ENCODE results near the gene COQ9.
"Not testable (repeated sequence)": the region's sequence is repeated elsewhere in the genome, so short reads cannot be mapped to it uniquely, and the experiment has no call there.

COQ9 gene

DNA sequence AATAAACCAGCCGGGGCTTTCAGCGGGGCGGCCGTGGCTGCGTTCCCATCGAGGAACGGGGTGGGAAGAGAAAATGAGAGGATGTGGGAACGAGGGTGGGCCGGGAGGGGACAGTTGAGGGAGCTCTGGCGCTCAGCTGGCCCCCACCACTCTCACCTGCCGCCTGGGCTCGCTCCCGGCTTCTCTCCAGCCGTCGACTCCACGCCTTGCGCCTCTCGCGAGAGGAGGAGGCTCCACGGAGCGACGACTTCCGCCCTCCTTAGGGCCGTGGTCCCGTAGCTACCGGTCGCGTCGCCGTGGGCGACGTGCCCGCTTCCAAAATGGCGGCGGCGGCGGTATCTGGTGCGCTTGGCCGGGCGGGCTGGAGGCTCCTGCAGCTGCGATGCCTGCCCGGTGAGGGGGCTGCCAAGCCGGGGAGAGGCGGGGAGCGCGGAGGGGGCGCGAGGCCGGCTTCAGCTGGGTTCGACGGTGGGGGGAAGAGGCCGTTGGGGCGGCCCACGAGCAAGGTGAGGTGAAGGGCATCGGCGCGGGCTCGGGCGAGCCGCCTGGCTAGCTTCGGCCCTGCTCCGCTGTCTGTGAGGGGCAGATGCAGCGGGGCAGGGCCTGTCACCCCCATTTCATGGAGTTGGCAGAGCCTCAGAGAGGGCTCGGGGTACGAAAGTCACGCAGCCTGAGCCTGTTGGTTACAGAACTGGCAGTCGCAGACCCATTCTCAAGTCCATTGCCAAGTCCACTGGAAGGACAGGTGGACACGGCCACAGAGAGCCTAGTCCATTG is at the start of gene COQ9, which contains the start of gene CIAPIN1:
Gene COQ9 (plus strand): TSS at position 294 of the 777 bp plus-strand sequence. CDS start 27 bp downstream, at position 321.
Gene CIAPIN1 (minus strand): TSS at position 200 of the 777 bp plus-strand sequence. CDS start 6,457 bp downstream, outside the sequence.
- Histone ChIP-seq H3K27ac (ENCODE audit: low read depth, low read length) (peak within 1 kb of the TSS; percentile 97), H3K4me3 (ENCODE audit: low read depth in 1 of 2, low read length in 2 of 2) (peak within 1 kb of the TSS; percentile 78 to 97), H3K9ac (ENCODE audit: low read length) (peak within 1 kb of the TSS; percentile 91), H3K4me1 (ENCODE audit: insufficient read depth, low read length) (peaks cover 24% of the 10 kb centered on the region), H3K27me3 (ENCODE audit: control insufficient read depth in 1 of 2, insufficient read depth in 2 of 2, low read length in 2 of 2) (no peaks in the 10 kb centered on the region), H3K36me3 (ENCODE audit: insufficient read depth, low read length) (peaks cover 14% of the 10 kb centered on the region), H3K9me3 (ENCODE audit: low read length) (no peaks in the 10 kb centered on the region)

GRCh38 chr16:57397493-57397892 is 49.8 kb upstream of the COQ9 start:
- H3K36me3 ChIP-seq (ENCODE audit: insufficient read depth, low read length); H3K4me3 ChIP-seq (ENCODE audit: low read depth in 1 of 2, low read length in 2 of 2); H3K9me3 ChIP-seq (ENCODE audit: low read length); H3K4me1 ChIP-seq (ENCODE audit: insufficient read depth, low read length); H3K9ac ChIP-seq (ENCODE audit: low read length); H3K27ac ChIP-seq (ENCODE audit: low read depth, low read length); H3K27me3 ChIP-seq (ENCODE audit: control insufficient read depth in 1 of 2, insufficient read depth in 2 of 2, low read length in 2 of 2): not testable (repeated sequence)

DNA sequence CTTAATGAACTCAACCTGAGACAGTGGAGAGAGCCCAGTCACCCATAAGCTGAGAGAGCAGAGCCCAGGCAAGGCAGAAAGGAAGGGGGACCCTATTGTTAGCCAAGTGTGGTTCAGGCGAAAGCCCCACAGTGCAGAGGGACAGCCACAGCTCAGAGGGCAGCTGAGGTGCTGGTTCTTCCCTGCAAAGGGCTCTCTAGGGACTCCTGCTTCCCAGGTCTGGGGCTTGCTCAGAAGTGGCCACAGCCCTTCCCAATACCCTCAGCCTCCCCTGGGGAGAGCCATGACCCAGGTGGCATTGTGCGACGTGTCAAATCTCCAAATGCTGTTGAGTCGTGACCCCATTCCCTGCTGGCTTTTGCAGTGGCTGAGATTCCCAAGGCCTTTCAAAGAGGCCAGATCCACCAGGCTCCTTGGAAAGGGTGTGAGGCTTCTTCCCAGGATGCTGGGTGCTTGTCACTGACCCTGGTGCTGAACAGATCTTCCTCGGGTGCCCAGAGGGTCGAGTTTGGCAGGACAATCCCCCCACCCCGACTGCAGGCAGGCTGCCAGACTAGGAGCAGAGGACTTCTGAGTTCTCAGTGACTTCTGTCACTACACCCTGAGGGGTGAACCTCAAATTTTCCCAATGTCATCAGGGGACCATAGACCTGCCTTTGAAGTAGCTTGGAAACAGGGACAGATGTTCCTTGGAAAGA is 45.2 kb upstream of the COQ9 start:
- H3K27ac ChIP-seq (ENCODE audit: low read depth, low read length), result no peak overlapping the region
- no peak overlapping the region for H3K9ac ChIP-seq (ENCODE audit: low read length)
- H3K4me1 ChIP-seq (ENCODE audit: insufficient read depth, low read length), result no peaks in the 10 kb centered on the region
- H3K9me3 ChIP-seq (ENCODE audit: low read length), result no peaks in the 10 kb centered on the region
- no peaks in the 10 kb centered on the region for H3K27me3 ChIP-seq (ENCODE audit: control insufficient read depth in 1 of 2, insufficient read depth in 2 of 2, low read length in 2 of 2)
- H3K4me3 ChIP-seq (ENCODE audit: low read depth in 1 of 2, low read length in 2 of 2), result no peak overlapping the region
- no peaks in the 10 kb centered on the region for H3K36me3 ChIP-seq (ENCODE audit: insufficient read depth, low read length)

- H3K36me3 ChIP-seq (ENCODE audit: insufficient read depth, low read length), result no peaks in the 10 kb centered on the region
- no peak within 1 kb of the TSS for H3K9ac ChIP-seq (ENCODE audit: low read length)
Observed at GRCh38 chr16:57403965-57404817, 43.1 kb upstream of the COQ9 start, which contains the start of gene CCL17. CCL17 (plus strand) TSS chr16:57404767; CDS start chr16:57413933, 9,166 bp downstream.

GRCh38 chr16:57405097-57405496 is 42.2 kb upstream of the COQ9 start:
- Histone ChIP-seq H3K9ac (ENCODE audit: low read length) (no peak overlapping the region), H3K4me3 (ENCODE audit: low read depth in 1 of 2, low read length in 2 of 2) (no peak overlapping the region), H3K36me3 (ENCODE audit: insufficient read depth, low read length) (no peaks in the 10 kb centered on the region), H3K9me3 (ENCODE audit: low read length) (no peaks in the 10 kb centered on the region), H3K4me1 (ENCODE audit: insufficient read depth, low read length) (no peaks in the 10 kb centered on the region), H3K27me3 (ENCODE audit: control insufficient read depth in 1 of 2, insufficient read depth in 2 of 2, low read length in 2 of 2) (no peaks in the 10 kb centered on the region), H3K27ac (ENCODE audit: low read depth, low read length) (no peak overlapping the region)

More at GRCh38 chr16:57403965-57404817, 43.1 kb upstream of the COQ9 start, which contains the start of gene CCL17:
- Histone ChIP-seq H3K4me3 (ENCODE audit: low read depth in 1 of 2, low read length in 2 of 2) (no peak within 1 kb of the TSS), H3K27me3 (ENCODE audit: control insufficient read depth in 1 of 2, insufficient read depth in 2 of 2, low read length in 2 of 2) (no peaks in the 10 kb centered on the region), H3K9me3 (ENCODE audit: low read length) (no peaks in the 10 kb centered on the region), H3K27ac (ENCODE audit: low read depth, low read length) (no peak within 1 kb of the TSS), H3K4me1 (ENCODE audit: insufficient read depth, low read length) (no peaks in the 10 kb centered on the region)

DNA sequence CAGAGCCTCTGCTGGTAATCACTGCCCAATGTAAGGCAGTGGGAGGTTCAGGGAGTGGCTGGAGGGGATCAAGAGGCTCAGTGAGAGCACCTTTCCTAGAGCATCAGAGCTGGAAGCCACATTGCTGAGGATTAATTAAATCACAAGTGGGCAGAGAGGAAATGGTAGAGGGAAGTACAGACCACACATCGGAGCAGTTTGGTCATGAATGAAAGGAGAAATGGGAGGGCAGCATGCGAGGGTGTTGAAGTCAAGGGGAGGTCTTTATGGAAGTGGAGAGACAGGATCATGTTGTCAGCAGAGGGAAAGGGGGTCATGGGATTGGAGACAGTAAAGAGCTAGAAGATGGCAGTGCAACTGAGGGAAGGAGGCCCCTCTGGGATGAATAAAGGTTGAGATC is 40.4 kb upstream of the COQ9 start:
- no peaks in the 10 kb centered on the region for H3K36me3 ChIP-seq (ENCODE audit: insufficient read depth, low read length)
- H3K27me3 ChIP-seq (ENCODE audit: control insufficient read depth in 1 of 2, insufficient read depth in 2 of 2, low read length in 2 of 2), result no peaks in the 10 kb centered on the region
- no peak overlapping the region for H3K4me3 ChIP-seq (ENCODE audit: low read depth in 1 of 2, low read length in 2 of 2)

GRCh38 chr16:57407521-57408353 is 39.5 kb upstream of the COQ9 start:
- no peak overlapping the region for H3K9ac ChIP-seq (ENCODE audit: low read length)
- H3K4me1 ChIP-seq (ENCODE audit: insufficient read depth, low read length), result no peaks in the 10 kb centered on the region
- H3K4me3 ChIP-seq (ENCODE audit: low read depth in 1 of 2, low read length in 2 of 2), result no peak overlapping the region
- no peaks in the 10 kb centered on the region for H3K36me3 ChIP-seq (ENCODE audit: insufficient read depth, low read length)
- H3K27ac ChIP-seq (ENCODE audit: low read depth, low read length), result no peak overlapping the region
- H3K27me3 ChIP-seq (ENCODE audit: control insufficient read depth in 1 of 2, insufficient read depth in 2 of 2, low read length in 2 of 2), result no peaks in the 10 kb centered on the region
- H3K9me3 ChIP-seq (ENCODE audit: low read length), result no peaks in the 10 kb centered on the region

More for the DNA sequence above, 40.4 kb upstream of the COQ9 start:
- no peak overlapping the region for H3K9ac ChIP-seq (ENCODE audit: low read length)
- no peak overlapping the region for H3K27ac ChIP-seq (ENCODE audit: low read depth, low read length)
- H3K4me1 ChIP-seq (ENCODE audit: insufficient read depth, low read length), result no peaks in the 10 kb centered on the region
- H3K9me3 ChIP-seq (ENCODE audit: low read length), result no peaks in the 10 kb centered on the region

DNA sequence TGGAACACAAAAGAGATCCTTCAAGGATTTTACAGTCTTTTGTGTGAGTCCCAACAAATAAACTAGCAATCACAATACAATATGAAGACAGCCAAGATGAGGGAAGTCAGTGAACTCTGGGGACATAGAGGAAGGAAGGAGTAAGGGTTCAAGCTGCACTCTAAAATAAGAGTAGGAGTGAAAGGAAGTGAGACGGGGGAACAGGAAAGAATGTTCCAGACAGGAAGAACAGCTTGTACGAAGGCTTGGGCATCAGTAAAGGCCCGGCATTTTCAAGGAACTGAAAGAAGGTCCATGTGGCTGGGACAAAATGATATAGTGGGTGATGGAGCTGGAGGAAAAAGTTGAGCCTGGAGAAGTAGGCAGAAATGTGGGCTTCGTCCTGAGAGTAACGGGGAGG is 38.2 kb upstream of the COQ9 start:
- H3K9me3 ChIP-seq (ENCODE audit: low read length), result no peaks in the 10 kb centered on the region
- H3K9ac ChIP-seq (ENCODE audit: low read length), result no peak overlapping the region
- H3K27ac ChIP-seq (ENCODE audit: low read depth, low read length), result no peak overlapping the region
- no peak overlapping the region for H3K4me3 ChIP-seq (ENCODE audit: low read depth in 1 of 2, low read length in 2 of 2)
- no peaks in the 10 kb centered on the region for H3K27me3 ChIP-seq (ENCODE audit: control insufficient read depth in 1 of 2, insufficient read depth in 2 of 2, low read length in 2 of 2)
- H3K36me3 ChIP-seq (ENCODE audit: insufficient read depth, low read length), result no peaks in the 10 kb centered on the region
- no peaks in the 10 kb centered on the region for H3K4me1 ChIP-seq (ENCODE audit: insufficient read depth, low read length)

GRCh38 chr16:57409870-57410587 is 37.2 kb upstream of the COQ9 start:
- Histone ChIP-seq H3K36me3 (ENCODE audit: insufficient read depth, low read length) (no peaks in the 10 kb centered on the region), H3K27ac (ENCODE audit: low read depth, low read length) (no peak overlapping the region)

DNA sequence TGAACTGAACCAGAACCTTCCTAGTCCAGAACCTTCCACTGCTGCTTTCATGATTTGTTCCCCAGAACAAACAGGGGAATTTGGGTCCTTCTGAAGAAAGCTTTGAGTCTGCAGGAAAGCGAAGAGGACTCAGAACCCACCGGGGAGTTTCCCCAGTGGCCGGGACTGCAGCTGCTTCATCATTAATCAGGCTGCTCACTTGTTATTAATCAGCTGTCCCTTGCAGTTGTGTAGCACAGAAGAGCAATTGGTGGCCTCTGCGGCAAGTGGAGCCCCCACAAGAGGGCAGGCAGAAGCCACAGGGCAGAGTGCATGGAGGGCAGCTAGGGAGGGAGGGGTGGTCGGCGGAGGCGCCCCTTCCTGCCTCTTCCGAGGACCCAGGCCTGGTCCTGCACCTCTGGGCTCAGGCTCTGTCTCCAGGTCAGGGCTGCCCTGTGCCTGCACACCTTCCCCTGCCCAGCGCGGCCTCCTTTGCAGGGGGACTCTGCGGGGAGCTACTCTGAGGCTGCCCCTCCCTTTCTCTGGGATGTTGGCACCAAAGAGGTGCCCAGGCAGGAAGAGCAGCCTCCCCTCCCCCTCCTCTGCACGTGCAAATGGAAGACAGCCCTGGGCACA is 35.8 kb upstream of the COQ9 start:
- H3K27ac ChIP-seq (ENCODE audit: low read depth, low read length), result no peak overlapping the region
- no peaks in the 10 kb centered on the region for H3K36me3 ChIP-seq (ENCODE audit: insufficient read depth, low read length)
- H3K9ac ChIP-seq (ENCODE audit: low read length), result no peak overlapping the region
- H3K9me3 ChIP-seq (ENCODE audit: low read length), result no peaks in the 10 kb centered on the region
- peaks cover under 1% of the 10 kb centered on the region for H3K4me1 ChIP-seq (ENCODE audit: insufficient read depth, low read length)
- no peak overlapping the region for H3K4me3 ChIP-seq (ENCODE audit: low read depth in 1 of 2, low read length in 2 of 2)
- no peaks in the 10 kb centered on the region for H3K27me3 ChIP-seq (ENCODE audit: control insufficient read depth in 1 of 2, insufficient read depth in 2 of 2, low read length in 2 of 2)

More at GRCh38 chr16:57409870-57410587, 37.2 kb upstream of the COQ9 start:
- H3K9ac ChIP-seq (ENCODE audit: low read length), result no peak overlapping the region
- no peaks in the 10 kb centered on the region for H3K9me3 ChIP-seq (ENCODE audit: low read length)
- no peak overlapping the region for H3K4me3 ChIP-seq (ENCODE audit: low read depth in 1 of 2, low read length in 2 of 2)
- H3K4me1 ChIP-seq (ENCODE audit: insufficient read depth, low read length), result no peaks in the 10 kb centered on the region
- no peaks in the 10 kb centered on the region for H3K27me3 ChIP-seq (ENCODE audit: control insufficient read depth in 1 of 2, insufficient read depth in 2 of 2, low read length in 2 of 2)
